ENCODE data around the gene GATA2. TPM values are rescaled to one million over a fixed set of nuclear protein-coding genes. Genes with fewer than 3 reads are reported as not detected.

The GATA2 gene
- total RNA-seq, 1 donor from 2014 or later: 56.0 TPM

DNA sequence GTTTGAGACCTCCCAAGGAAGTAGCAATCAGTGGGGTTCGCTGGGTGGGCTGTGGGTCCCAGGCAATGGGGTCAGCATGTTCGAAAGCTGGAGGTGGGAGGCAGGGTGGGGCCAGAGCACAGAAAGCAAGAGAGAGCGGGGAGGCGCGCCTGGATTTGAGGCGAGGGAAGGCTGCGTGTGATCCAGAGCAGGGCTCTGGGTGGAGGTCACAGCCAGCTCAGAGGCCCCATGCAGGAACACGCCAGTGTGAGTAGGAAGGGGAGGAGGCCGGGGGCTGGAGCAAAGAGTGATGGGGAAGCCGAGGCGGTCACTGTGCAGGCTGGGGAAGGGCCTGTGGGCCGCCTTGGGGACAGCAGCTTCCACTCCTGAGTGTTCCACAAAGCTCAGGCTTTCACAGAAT, 35.1 kb downstream of the GATA2 start:
- Histone ChIP-seq H3K4me3 (no peak overlapping the region), H3K4me1 (no peaks in the 10 kb centered on the region), H3K27me3 (no peaks in the 10 kb centered on the region), H3K36me3 (no peaks in the 10 kb centered on the region), H3K9me3 (no peaks in the 10 kb centered on the region), H3K27ac (no peak overlapping the region)
- intact Hi-C loops (cut with DNase I): no loop called here
- TF ChIP-seq, protein P1, sequence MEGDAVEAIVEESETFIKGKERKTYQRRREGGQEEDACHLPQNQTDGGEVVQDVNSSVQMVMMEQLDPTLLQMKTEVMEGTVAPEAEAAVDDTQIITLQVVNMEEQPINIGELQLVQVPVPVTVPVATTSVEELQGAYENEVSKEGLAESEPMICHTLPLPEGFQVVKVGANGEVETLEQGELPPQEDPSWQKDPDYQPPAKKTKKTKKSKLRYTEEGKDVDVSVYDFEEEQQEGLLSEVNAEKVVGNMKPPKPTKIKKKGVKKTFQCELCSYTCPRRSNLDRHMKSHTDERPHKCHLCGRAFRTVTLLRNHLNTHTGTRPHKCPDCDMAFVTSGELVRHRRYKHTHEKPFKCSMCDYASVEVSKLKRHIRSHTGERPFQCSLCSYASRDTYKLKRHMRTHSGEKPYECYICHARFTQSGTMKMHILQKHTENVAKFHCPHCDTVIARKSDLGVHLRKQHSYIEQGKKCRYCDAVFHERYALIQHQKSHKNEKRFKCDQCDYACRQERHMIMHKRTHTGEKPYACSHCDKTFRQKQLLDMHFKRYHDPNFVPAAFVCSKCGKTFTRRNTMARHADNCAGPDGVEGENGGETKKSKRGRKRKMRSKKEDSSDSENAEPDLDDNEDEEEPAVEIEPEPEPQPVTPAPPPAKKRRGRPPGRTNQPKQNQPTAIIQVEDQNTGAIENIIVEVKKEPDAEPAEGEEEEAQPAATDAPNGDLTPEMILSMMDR (IDR thresholded peaks at IDR 0.05): no peak
- no peak for DNase-seq (ENCODE audit: low spot score in 2 of 2)

DNA sequence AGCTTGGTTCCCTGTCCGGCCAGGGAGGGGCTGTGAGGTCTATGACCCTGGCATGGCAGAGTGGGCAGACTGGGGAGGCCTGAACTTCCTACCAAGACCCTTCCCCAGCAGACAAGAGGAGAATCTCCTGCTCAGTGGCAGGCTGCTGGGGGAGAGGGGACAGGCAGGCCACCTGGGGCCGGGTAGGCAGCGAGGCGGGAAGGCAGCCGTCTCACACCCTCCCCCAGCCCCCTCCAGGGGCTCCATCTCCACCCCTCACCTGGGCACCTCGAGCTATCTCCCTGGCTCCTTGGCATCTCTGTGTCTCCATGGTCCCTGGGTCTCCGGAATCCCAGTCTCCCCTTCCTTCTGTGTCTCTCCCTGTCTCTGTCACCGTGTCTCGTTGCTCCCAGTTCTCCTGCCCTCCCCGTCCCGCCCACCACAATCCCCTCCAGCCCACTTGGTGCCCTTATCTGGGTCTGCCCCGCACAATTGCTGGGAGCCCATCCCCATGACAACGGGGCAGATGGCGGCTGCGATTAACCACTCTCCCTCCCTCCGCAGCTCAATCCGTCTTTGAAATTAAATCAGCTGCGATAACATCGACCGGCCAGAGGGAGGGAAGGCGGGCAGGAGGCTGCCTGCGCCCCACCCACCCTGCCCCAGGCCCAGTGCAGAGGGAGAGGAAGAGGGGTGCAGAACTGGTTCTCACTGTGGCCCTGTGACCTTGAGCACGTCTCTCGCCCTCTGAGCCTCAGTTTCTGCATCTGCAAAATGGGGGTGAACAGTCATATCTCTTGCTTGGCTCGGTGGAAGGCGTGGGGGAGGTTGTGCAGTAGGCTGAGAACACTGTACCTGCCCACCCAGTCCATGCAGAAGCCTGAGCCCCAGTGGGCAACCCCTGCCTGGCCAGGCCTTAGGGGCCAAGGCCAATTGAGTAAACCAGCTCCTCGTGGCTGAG, 36.0 kb downstream of the GATA2 start:
- intact Hi-C loops (cut with DNase I): no loop called here
- no peak overlapping the region for H3K4me3 ChIP-seq
- DNase-seq (ENCODE audit: low spot score in 2 of 2): no peak
- H3K4me1 ChIP-seq: no peaks in the 10 kb centered on the region
- H3K9me3 ChIP-seq: no peaks in the 10 kb centered on the region
- no peak overlapping the region for H3K27ac ChIP-seq
- TF ChIP-seq, protein P1 (IDR thresholded peaks at IDR 0.05): no peak
- no peaks in the 10 kb centered on the region for H3K27me3 ChIP-seq
- no peaks in the 10 kb centered on the region for H3K36me3 ChIP-seq

DNA sequence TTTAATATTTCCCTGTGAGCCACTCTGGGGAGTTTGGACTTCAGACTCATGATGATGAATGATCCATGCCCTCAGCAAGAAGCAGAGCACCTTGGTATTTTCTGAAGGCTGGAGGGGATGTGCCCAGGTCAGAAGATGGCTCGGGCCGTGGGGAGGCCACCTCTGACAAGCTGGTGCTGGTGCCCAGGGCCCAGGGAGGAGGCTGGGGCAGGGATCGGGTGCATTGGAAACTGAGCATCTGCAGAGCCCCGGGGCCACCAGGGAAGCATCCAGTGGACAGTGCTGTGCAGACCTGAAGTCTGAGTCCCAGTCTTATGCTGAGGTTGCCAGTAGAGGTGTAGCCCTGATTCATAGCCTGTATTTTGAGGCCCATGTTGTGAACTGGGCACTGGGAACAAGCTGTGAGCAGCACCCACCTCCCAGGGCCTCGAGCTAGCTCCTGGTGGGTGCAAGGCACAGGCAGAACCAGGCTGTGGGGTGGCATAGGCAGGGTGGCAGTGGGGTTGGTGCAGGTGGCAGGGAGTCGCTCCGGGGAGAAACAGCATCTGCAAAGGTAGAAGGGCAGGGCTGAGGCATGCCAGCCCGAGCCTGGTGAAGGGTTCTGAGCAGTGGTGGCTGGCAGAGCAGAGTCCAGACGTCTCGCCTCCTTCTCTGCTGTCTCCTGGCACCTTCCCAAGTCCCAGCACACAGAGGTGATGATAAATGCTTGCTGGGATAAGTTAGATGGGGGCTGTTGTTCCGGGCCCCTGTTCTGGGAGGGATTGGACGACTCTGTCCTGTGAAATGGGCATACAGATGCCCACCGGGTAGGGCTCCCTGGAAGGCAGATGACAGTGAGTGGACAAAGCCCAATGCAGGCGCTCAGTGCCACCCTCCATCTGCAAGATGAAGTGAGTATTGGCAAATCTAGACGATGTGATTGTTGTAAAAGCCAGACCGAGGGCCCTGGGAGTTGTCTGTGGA, 36.9 kb downstream of the GATA2 start:
- Histone ChIP-seq H3K27me3 (no peaks in the 10 kb centered on the region), H3K4me3 (no peak overlapping the region), H3K4me1 (no peaks in the 10 kb centered on the region), H3K27ac (no peak overlapping the region), H3K9me3 (no peaks in the 10 kb centered on the region), H3K36me3 (no peaks in the 10 kb centered on the region)
- TF ChIP-seq, protein P1 (IDR thresholded peaks at IDR 0.05): no peak
- intact Hi-C loops (cut with DNase I): no loop called here
- DNase-seq (ENCODE audit: low spot score in 2 of 2): no peak

DNA sequence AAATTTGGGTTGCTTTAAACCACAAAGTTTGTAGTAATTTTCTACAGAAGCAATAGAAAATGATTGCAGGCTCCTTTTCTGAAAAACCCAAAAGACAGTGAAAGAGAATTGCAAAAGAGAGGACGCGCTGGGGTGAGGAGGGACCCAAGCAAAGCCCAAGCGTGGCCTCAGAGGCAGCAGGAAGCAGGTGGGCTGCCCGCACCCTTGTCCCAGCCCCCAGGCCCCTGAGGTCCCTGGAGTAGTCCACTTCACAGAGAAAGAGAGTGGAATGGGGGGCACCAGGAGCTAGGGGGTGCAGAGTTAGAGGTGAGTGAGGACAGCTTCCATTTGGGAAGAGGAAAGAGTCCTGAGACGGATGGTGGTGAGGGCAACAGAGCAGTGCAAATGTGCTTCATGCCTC, 37.9 kb downstream of the GATA2 start:
- TF ChIP-seq, protein P1 (IDR thresholded peaks at IDR 0.05): no peak
- no peak for DNase-seq (ENCODE audit: low spot score in 2 of 2)
- intact Hi-C loops (cut with DNase I): no loop called here
- Histone ChIP-seq H3K9me3 (no peaks in the 10 kb centered on the region), H3K27ac (no peak overlapping the region), H3K27me3 (no peaks in the 10 kb centered on the region), H3K4me3 (no peak overlapping the region), H3K4me1 (no peaks in the 10 kb centered on the region), H3K36me3 (no peaks in the 10 kb centered on the region)

DNA sequence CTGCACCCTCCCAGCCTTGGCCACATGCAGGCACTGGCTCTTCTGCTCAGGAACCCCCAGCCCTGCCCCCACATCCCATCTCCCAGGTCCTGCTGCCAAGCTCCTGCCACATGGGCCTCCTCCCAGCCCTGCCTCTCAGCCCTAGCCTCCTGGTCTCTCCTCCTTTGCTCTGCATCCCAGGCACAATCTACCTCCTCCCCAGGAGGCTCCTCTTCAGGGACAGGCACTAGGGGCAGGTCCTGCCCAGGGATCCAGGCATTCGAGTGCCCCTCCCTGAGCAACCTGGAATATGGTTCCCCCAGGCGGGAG, 38.7 kb downstream of the GATA2 start:
- H3K27me3 ChIP-seq: no peaks in the 10 kb centered on the region
- intact Hi-C loops (cut with DNase I): no loop called here

More for the DNA sequence above, 38.7 kb downstream of the GATA2 start:
- H3K27ac ChIP-seq: no peak overlapping the region
- no peaks in the 10 kb centered on the region for H3K4me1 ChIP-seq
- no peak for DNase-seq (ENCODE audit: low spot score in 2 of 2)
- TF ChIP-seq, protein P1 (IDR thresholded peaks at IDR 0.05): no peak
- H3K4me3 ChIP-seq: no peak overlapping the region
- no peaks in the 10 kb centered on the region for H3K36me3 ChIP-seq
- H3K9me3 ChIP-seq: no peaks in the 10 kb centered on the region
